WI38 (cell line): Measurements from ENCODE around the gene ADAM15.

Experiments
- H3K4me3 ChIP-seq: 2 replicates; pipeline ENCODE4 v1.5.1; 2011; ENCODE audit warnings: low read depth, mild to moderate bottlenecking, control low read depth, low read length
- CTCF ChIP-seq: IDR thresholded peaks from 2 replicates; pipeline ENCODE4 v1.5.1; 2012; ENCODE audit warnings: low read depth, mild to moderate bottlenecking, control low read depth, low read length

The ADAM15 gene

GRCh38 chr1:155029513-155030242 lies 21.4 kb upstream of the ADAM15 start:
- H3K4me3 ChIP-seq: no peak overlapping the region
- TF ChIP-seq CTCF: no peak

GRCh38 chr1:155030243-155030795 lies 20.8 kb upstream of the ADAM15 start:
- H3K4me3 ChIP-seq: no peak overlapping the region
- no peak for TF ChIP-seq CTCF

GRCh38 chr1:155030899-155031298 lies 20.2 kb upstream of the ADAM15 start:
- TF ChIP-seq CTCF: no peak
- no peak overlapping the region for H3K4me3 ChIP-seq

GRCh38 chr1:155032886-155033285 lies 18.2 kb upstream of the ADAM15 start:
- TF ChIP-seq CTCF: no peak
- no peak overlapping the region for H3K4me3 ChIP-seq

GRCh38 chr1:155033524-155033923 lies 17.6 kb upstream of the ADAM15 start, which contains the start of the genes DCST1 and DCST2:
TSS of gene DCST1 (plus strand) at chr1:155033824. CDS start at chr1:155034037, 213 bp downstream.
TSS of gene DCST2 (minus strand) at chr1:155033781. CDS start at chr1:155033701, 80 bp downstream.
- no peak for TF ChIP-seq CTCF
- no peak within 1 kb of the TSS for H3K4me3 ChIP-seq

- no peak overlapping the region for H3K4me3 ChIP-seq
- TF ChIP-seq CTCF: no peak
Observed at GRCh38 chr1:155034318-155035208, 16.6 kb upstream of the ADAM15 start.

GRCh38 chr1:155035936-155036335 lies 15.2 kb upstream of the ADAM15 start:
- H3K4me3 ChIP-seq: no peak overlapping the region

More at GRCh38 chr1:155035936-155036335, 15.2 kb upstream of the ADAM15 start:
- TF ChIP-seq CTCF: no peak
